K562 (cell line): ENCODE results near the gene INPP5D. TPM values are rescaled to one million over a fixed set of nuclear protein-coding genes. Genes with fewer than 3 reads are reported as not detected.
A peak's percentile ranks its signal among the peaks of the same experiment; 100 is the strongest.

Source experiments
- ATAC-seq: fragments of 200-7000 bp; cut with Tn5 transposase; 3 replicates; pipeline ENCODE4 v1.9.1; 2020; ENCODE audit warnings: moderate library complexity
- BruUV-seq: library from RNA; stranded (reverse); fragments of 400-500 nt; replicated peaks from 2 replicates; lab custom pipeline; 2021; lab: Mats Ljungman, UMichigan
- CTCF ChIA-PET: fragments of 300-600 bp; formaldehyde crosslinking; extraction: SDS; loops from one replicate; lab custom pipeline; 2021; ENCODE audit warnings: low intra/inter-chr PET ratio; lab: Yijun Ruan, JAX
- POLR2A ChIA-PET: fragments of 300-600, 350-650 bp; sonication (Branson Sonifier 250); formaldehyde crosslinking; extraction: SDS; loops from one replicate; lab custom pipeline; 2021; ENCODE audit warnings: antibody characterized with exemption, inconsistent platforms; lab: Yijun Ruan, JAX
- DNase-seq, 4 experiments: peaks; one replicate each; pipeline versions ENCODE4 v3.0.0 to v3.0.0-alpha.2; 2011 to 2018; ENCODE audit warnings: low spot score in 3 of 4, mixed read lengths in 3 of 4; ENCODE audit errors: extremely low read depth in 1 of 4
- FAIRE-seq: peaks from 2 replicates; lab custom pipeline; 2011; peaks lifted over from hg19 to GRCh38; lab: Jason Lieb, UNC
- H2AFZ ChIP-seq: 2 replicates; pipeline ENCODE4 v1.6.0; 2011; ENCODE audit warnings: low read depth, low read length, control low read depth, inconsistent platforms
- H3K27ac ChIP-seq: fragments of 200-600 bp; 3 replicates; pipeline ENCODE4 v1.8.0; 2011; ENCODE audit warnings: low read depth, mild to moderate bottlenecking, control low read depth, inconsistent platforms, low read length, moderate library complexity, mixed read lengths; ENCODE audit errors: extremely low read depth
- H3K27me3 ChIP-seq, 2 experiments: fragments of 300-600 bp in 1 of 2; 2 replicates in 1 of 2; 3 replicates in 1 of 2; pipeline versions ENCODE4 v1.6.0 to v1.8.0; 2011; ENCODE audit warnings: inconsistent platforms in 2 of 2, low read length in 2 of 2, mild to moderate bottlenecking in 1 of 2, mixed read lengths in 1 of 2, moderate library complexity in 1 of 2; ENCODE audit not compliant: control insufficient read depth in 2 of 2, insufficient read depth in 2 of 2
- H3K36me3 ChIP-seq: fragments of 300-600 bp; 3 replicates; pipeline ENCODE4 v1.8.0; 2011; ENCODE audit warnings: mild to moderate bottlenecking, low read length, inconsistent platforms; ENCODE audit not compliant: control insufficient read depth, insufficient read depth
- H3K4me1 ChIP-seq, 2 experiments: fragments of 200-600 bp in 1 of 2; replicated peaks in 1 of 2; 2 replicates in 1 of 2; 3 replicates in 1 of 2; pipeline versions ENCODE4 v1.5.1 to v1.8.0; 2011; ENCODE audit warnings: inconsistent platforms in 2 of 2, low read length in 2 of 2, mild to moderate bottlenecking in 1 of 2, mixed read lengths in 1 of 2, moderate library complexity in 1 of 2; ENCODE audit not compliant: control insufficient read depth in 2 of 2, insufficient read depth in 2 of 2
- H3K4me2 ChIP-seq: 2 replicates; pipeline ENCODE4 v1.6.1; 2011; ENCODE audit warnings: low read length, control low read depth, inconsistent platforms, mixed read lengths; ENCODE audit not compliant: insufficient read depth
- H3K4me3 ChIP-seq: fragments of 200-600 bp; sonication (generic), shearing (Covaris generic); 2 replicates; pipeline ENCODE4 v1.5.1; 2016; ENCODE audit warnings: control low read depth, inconsistent platforms
- H3K79me2 ChIP-seq: fragments of 200-600 bp; 3 replicates; pipeline ENCODE4 v1.8.0; 2011; ENCODE audit warnings: low read length, inconsistent platforms; ENCODE audit not compliant: control insufficient read depth, insufficient read depth
- H3K9ac ChIP-seq, 2 experiments: 2 replicates each; pipeline versions ENCODE4 v1.6.0 to v1.6.1; 2011; ENCODE audit warnings: low read depth in 2 of 2, low read length in 2 of 2, control low read depth in 1 of 2, inconsistent platforms in 1 of 2, mild to moderate bottlenecking in 1 of 2, mixed read lengths in 1 of 2; ENCODE audit not compliant: insufficient read depth in 1 of 2
- H3K9me1 ChIP-seq: one replicate; pipeline ENCODE4 v1.6.0; 2011; ENCODE audit warnings: inconsistent platforms, mild to moderate bottlenecking, low read length, moderate library complexity; ENCODE audit not compliant: control insufficient read depth, insufficient read depth
- H3K9me3 ChIP-seq: replicated peaks from 2 replicates; pipeline ENCODE4 v1.5.1; 2011; ENCODE audit warnings: low read depth, low read length, inconsistent platforms; ENCODE audit not compliant: control insufficient read depth, insufficient read depth
- H4K20me1 ChIP-seq: replicated peaks from 2 replicates; pipeline ENCODE4 v1.6.1; 2011; ENCODE audit warnings: low read length, inconsistent platforms, mixed read lengths; ENCODE audit not compliant: control insufficient read depth, insufficient read depth
- MEIS2 ChIP-seq: fragments of 450-650 bp; IDR thresholded peaks from 2 replicates; pipeline ENCODE4 v1.6.1; 2014; ENCODE audit warnings: mild to moderate bottlenecking; ENCODE audit not compliant: partially characterized antibody
- PRDM10 ChIP-seq: fragments of 450-650 bp; IDR thresholded peaks from 2 replicates; pipeline ENCODE4 v1.6.1; 2018; ENCODE audit not compliant: partially characterized antibody
- SPI1 ChIP-seq: IDR thresholded peaks from 2 replicates; pipeline ENCODE4 v1.6.1; 2011; ENCODE audit warnings: low read depth, low read length, control low read depth, borderline replicate concordance
- WGBS: fragments of 100-300 bp; shearing (Covaris generic); methylation state at CpG from one replicate; pipeline ENCODE4 v1.1.6; 2016; ENCODE audit warnings: low coverage, mixed read lengths; ENCODE audit not compliant: insufficient coverage; ENCODE audit errors: missing lambda C conversion rate; 5-methylcytosine and 5-hydroxymethylcytosine counted together
- in situ Hi-C: fragments of 300-500 bp; cut with MboI; formaldehyde crosslinking; loops from 4 replicates; pipeline ENCODE4 v1.15.0; 2018; ENCODE audit warnings: inconsistent platforms, mixed read lengths
- intact Hi-C: fragments of 100-400 bp; cut with micrococcal nuclease; formaldehyde crosslinking; loops from 2 replicates; pipeline ENCODE4 v1.14.2; 2022
- polyA plus RNA-seq, 8 experiments: library from polyadenylated mRNA; depleted of rRNA in 4 of 8; stranded (reverse) in 5 of 8; unstranded in 3 of 8; fragments of >200 nt; fragmentation: Nextera tagmentation in 2 of 8; fragmentation: Illumina TruSeq in 1 of 8; extraction: Ambion mirVana in 2 of 8; extraction: Trizol in 1 of 8; gene quantifications; 2 replicates each; pipeline versions ENCODE4 v1.2.1 to v1.2.3, GENCODE V29; 2011 to 2014; ENCODE audit warnings: inconsistent platforms in 1 of 8, missing spikeins in 1 of 8
- total RNA-seq, 7 experiments: library from RNA; depleted of rRNA in 6 of 7; stranded (reverse); fragments of >200 nt in 6 of 7; fragmentation: Illumina TruSeq in 2 of 7; extraction: Trizol in 2 of 7; gene quantifications; 2 replicates each; pipeline versions ENCODE4 v1.2.1 to v1.2.3, GENCODE V29; 2011 to 2021; ENCODE audit warnings: low replicate concordance in 1 of 7

Gene INPP5D
- total and polyA plus RNA-seq, 9 of the 15 experiments (the other 6 are each of a cell fraction or from before 2014, with no cell fraction given) = 0.55 to 6.2 (median 2.2) TPM

- CTCF ChIA-PET = no interaction called here
- H3K36me3 ChIP-seq = no peaks in the 10 kb centered on the region
- H4K20me1 ChIP-seq = no peaks in the 10 kb centered on the region
- no peak overlapping the region for H3K9ac ChIP-seq
- BruUV-seq = no TSS peak
- H3K4me1 ChIP-seq = peaks cover 43 to 48% of the 10 kb centered on the region in 2 experiments
- no peaks in the 10 kb centered on the region for H3K9me3 ChIP-seq
- TF ChIP-seq MEIS2 = peak; percentile 29
- TF ChIP-seq SPI1 = peak; percentile 29; the same call in 1 of the 2 replicates
- no peak for TF ChIP-seq PRDM10
- no peak overlapping the region for H3K27ac ChIP-seq
- no peak overlapping the region for H2AFZ ChIP-seq
- intact Hi-C loops = no loop called here
- H3K79me2 ChIP-seq = no peaks in the 10 kb centered on the region
- DNase-seq (no peak), ATAC-seq (no peak), FAIRE-seq (no peak)
- no peak overlapping the region for H3K4me3 ChIP-seq
- POLR2A ChIA-PET = no interaction called here
- 43% methylated on average over 7 of the region's 7 CpGs for WGBS
- H3K27me3 ChIP-seq = no peaks in the 10 kb centered on the region
- peaks cover 2% of the 10 kb centered on the region for H3K9me1 ChIP-seq
- in situ Hi-C loops = no loop called here
- no peak overlapping the region for H3K4me2 ChIP-seq
Observed at GRCh38 chr2:233087713-233088112, 27.6 kb downstream of the INPP5D start.
